ENCODE results near the gene MED12L.

DNA sequence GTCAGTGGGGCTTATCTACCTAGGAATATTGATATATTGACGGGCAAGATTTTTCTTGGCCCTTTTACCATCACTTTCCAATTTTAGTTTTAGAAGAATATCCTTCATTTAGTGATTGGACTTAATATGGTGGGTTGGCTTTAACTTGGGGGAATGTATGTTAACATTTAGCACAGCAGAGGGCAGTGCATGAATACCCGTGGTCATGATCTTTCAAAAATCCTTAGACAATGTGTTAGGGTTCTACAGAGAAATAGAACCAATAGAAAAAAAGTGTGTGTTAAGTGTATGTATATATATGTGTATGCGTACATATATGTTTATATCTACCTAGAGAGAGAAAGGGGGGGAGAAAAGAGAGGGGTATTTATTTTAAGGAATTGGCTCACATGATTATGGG is 80.7 kb downstream of the MED12L start:
- TF ChIP-seq, protein P1, sequence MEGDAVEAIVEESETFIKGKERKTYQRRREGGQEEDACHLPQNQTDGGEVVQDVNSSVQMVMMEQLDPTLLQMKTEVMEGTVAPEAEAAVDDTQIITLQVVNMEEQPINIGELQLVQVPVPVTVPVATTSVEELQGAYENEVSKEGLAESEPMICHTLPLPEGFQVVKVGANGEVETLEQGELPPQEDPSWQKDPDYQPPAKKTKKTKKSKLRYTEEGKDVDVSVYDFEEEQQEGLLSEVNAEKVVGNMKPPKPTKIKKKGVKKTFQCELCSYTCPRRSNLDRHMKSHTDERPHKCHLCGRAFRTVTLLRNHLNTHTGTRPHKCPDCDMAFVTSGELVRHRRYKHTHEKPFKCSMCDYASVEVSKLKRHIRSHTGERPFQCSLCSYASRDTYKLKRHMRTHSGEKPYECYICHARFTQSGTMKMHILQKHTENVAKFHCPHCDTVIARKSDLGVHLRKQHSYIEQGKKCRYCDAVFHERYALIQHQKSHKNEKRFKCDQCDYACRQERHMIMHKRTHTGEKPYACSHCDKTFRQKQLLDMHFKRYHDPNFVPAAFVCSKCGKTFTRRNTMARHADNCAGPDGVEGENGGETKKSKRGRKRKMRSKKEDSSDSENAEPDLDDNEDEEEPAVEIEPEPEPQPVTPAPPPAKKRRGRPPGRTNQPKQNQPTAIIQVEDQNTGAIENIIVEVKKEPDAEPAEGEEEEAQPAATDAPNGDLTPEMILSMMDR (IDR thresholded peaks at IDR 0.05; ENCODE audit: low read length) = peak; percentile 57; the same call in 1 of the 2 replicates
- TF ChIP-seq EZH2 (IDR thresholded peaks at IDR 0.05; ENCODE audit: borderline replicate concordance, low read length) = no peak
